Measurements from ENCODE around the gene NEURL1B. TPM values are rescaled to one million over a fixed set of nuclear protein-coding genes. Genes with fewer than 3 reads are reported as not detected.

Gene NEURL1B
- total and polyA plus RNA-seq, 12 donors, result 9.8 to 99.9 (median 41.5) TPM

DNA sequence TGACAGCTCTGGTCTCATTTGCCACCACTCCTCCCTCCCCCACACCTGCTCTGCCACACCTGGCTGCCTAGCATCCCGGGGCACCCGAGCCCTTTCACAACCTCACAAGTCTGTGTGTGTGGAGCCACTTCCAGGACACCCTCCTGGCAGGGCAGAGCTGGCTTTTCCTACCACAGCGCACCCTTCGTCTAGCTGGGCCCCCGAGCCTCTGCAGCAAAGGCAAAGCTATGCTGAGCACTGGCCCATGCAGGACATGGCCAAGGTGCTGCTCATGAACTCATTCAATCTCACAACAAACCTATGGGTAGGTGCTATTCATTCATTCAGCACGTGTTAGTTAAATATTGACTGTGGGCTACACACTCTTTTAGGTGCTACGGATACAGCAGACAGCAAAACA is 86.5 kb downstream of the NEURL1B start:
- H3K9me3 ChIP-seq (replicated peaks in 1 of 3), result no peaks in the 10 kb centered on the region
- peak in 1 of 7 donors; percentile 6 for DNase-seq
- peaks cover 0 to 19% of the 10 kb centered on the region in 2 donors for H3K4me1 ChIP-seq (replicated peaks in 1 of 2)
- intact Hi-C loops (cut with DNase I), result no loop called here
- 89 to 98% (median 90%) methylated on average over 3 to 7 of the region's 7 CpGs for WGBS, 4 donors
- H3K4me3 ChIP-seq, result no peak overlapping the region
- H3K36me3 ChIP-seq (replicated peaks in 1 of 2), result no peaks in the 10 kb centered on the region
- H3K27ac ChIP-seq, result no peak overlapping the region
- no peaks in the 10 kb centered on the region for H3K27me3 ChIP-seq
- TF ChIP-seq POLR2A (IDR thresholded peaks at IDR 0.05), result no peak
- TF ChIP-seq, protein P1, sequence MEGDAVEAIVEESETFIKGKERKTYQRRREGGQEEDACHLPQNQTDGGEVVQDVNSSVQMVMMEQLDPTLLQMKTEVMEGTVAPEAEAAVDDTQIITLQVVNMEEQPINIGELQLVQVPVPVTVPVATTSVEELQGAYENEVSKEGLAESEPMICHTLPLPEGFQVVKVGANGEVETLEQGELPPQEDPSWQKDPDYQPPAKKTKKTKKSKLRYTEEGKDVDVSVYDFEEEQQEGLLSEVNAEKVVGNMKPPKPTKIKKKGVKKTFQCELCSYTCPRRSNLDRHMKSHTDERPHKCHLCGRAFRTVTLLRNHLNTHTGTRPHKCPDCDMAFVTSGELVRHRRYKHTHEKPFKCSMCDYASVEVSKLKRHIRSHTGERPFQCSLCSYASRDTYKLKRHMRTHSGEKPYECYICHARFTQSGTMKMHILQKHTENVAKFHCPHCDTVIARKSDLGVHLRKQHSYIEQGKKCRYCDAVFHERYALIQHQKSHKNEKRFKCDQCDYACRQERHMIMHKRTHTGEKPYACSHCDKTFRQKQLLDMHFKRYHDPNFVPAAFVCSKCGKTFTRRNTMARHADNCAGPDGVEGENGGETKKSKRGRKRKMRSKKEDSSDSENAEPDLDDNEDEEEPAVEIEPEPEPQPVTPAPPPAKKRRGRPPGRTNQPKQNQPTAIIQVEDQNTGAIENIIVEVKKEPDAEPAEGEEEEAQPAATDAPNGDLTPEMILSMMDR (IDR thresholded peaks at IDR 0.05), result no peak

DNA sequence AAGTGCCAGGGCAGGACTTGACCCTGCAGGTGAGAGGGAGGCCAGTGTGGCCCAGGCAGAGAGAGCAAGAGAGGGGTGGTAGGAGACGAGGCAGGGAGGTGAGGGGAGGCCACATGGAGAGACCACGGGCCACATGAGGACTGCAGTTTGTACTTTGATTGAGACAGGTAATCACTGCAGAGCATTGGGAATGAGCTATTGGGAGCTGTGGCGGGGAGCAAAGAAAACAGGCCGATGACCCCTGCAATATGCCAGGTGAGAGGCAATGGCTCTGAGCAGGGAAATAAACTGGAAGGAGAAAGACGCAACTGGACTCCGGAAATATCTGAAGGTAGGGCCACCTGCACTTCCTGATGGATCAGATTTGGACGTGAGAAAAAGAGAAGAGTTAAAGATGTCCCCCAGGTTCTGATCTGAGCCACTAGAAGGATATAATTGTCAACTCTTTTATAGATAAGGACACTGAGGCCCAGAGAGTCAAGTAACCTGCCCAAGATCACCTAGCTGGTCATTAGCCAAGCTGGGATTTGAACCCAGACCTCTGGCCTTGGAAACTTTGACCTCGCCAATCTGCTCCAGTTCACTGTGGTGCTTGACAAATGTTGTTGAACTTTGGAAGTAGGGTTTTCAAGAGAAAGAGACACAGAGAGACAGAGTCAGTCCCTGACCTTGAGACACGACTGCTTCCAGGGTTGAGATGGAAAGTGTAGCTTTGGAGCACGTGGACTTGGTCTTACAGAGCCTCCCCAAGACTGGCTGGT is 87.6 kb downstream of the NEURL1B start:
- WGBS, 4 donors, result 80 to 89% (median 82%) methylated on average over 10 of the region's 10 CpGs
- Histone ChIP-seq H3K27me3 (no peaks in the 10 kb centered on the region), H3K4me3 (no peak overlapping the region), H3K4me1 (replicated peaks in 1 of 2) (peaks cover 0 to 22% of the 10 kb centered on the region in 2 donors), H3K27ac (no peak overlapping the region), H3K36me3 (replicated peaks in 1 of 2) (no peaks in the 10 kb centered on the region), H3K9me3 (replicated peaks in 1 of 3) (no peaks in the 10 kb centered on the region)
- peak in 1 of 7 donors; percentile 8 for DNase-seq
- intact Hi-C loops (cut with DNase I), result no loop called here
- TF ChIP-seq, protein P1 (IDR thresholded peaks at IDR 0.05), result no peak
- TF ChIP-seq POLR2A (IDR thresholded peaks at IDR 0.05), result no peak

DNA sequence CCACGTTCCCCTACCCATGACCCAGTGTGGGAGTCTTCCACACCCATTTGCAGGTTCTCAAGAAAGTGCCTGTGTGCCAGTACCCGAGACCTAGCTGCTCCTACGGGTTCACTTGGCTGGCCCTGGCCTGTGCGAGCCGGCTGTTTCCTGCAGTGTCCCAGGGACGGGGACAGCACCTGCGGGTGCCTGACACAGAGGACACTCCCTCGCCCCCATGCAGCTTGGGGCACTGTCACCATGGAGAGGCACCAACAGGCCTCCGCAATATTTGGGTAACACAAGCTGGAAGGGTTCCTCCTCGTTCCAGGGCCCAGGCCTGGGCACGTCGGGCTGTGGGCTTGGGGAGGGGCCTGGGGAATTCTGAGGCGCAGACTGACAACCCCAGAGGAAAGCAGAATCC is 88.5 kb downstream of the NEURL1B start:
- Histone ChIP-seq H3K4me1 (replicated peaks in 1 of 2) (peaks cover 0 to 20% of the 10 kb centered on the region in 2 donors), H3K36me3 (replicated peaks in 1 of 2) (no peaks in the 10 kb centered on the region), H3K27me3 (no peaks in the 10 kb centered on the region), H3K4me3 (no peak overlapping the region), H3K9me3 (replicated peaks in 1 of 3) (no peaks in the 10 kb centered on the region), H3K27ac (no peak overlapping the region)
- intact Hi-C loops (cut with DNase I), result no loop called here
- peak in 1 of 7 donors; percentile 10 for DNase-seq
- WGBS, 4 donors, result 93 to 100% (median 95%) methylated on average over 7 to 13 of the region's 13 CpGs
- TF ChIP-seq POLR2A (IDR thresholded peaks at IDR 0.05), result no peak
- TF ChIP-seq, protein P1 (IDR thresholded peaks at IDR 0.05), result no peak

DNA sequence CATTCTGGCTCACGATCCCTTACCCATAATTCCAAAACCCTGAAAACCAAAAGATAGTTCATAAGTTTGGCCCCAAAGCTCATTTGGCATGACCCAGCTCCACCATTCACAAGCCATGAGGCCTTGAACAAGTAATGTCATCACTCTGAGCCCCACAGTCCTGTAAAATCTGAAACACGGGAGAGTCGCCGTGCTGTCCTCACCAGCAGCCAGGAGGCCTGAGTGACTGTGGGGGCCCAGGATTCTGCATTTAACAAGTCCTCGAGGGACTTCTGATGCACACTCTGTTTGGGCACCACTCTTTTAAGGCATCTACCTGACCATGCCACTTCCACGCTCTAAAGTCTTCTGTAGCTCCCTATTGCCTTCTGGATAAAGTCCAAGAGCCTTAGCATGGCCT is 89.2 kb downstream of the NEURL1B start:
- Histone ChIP-seq H3K4me3 (no peak overlapping the region), H3K27ac (no peak overlapping the region), H3K36me3 (replicated peaks in 1 of 2) (no peaks in the 10 kb centered on the region), H3K4me1 (replicated peaks in 1 of 2) (peaks cover 0 to 20% of the 10 kb centered on the region in 2 donors), H3K9me3 (replicated peaks in 1 of 3) (no peaks in the 10 kb centered on the region), H3K27me3 (no peaks in the 10 kb centered on the region)
- WGBS, 4 donors, result 90 to 97% (median 93%) methylated on average over 5 to 6 of the region's 6 CpGs
- intact Hi-C loops (cut with DNase I), result no loop called here
- peak in 1 of 7 donors; percentile 13 for DNase-seq
- no peak for TF ChIP-seq POLR2A (IDR thresholded peaks at IDR 0.05)
- TF ChIP-seq, protein P1 (IDR thresholded peaks at IDR 0.05), result no peak
